GDM1 (cell line): ENCODE results near the gene ARHGAP15.

ENCODE experiments used
- DNase-seq: peaks from one replicate; lab custom pipeline; 2025; lab: John Stamatoyannopoulos, UW

The ARHGAP15 gene

GRCh38 chr2:143768991-143769390, 639.8 kb downstream of the ARHGAP15 start:
- DNase-seq: no peak

GRCh38 chr2:143771939-143772338, 642.7 kb downstream of the ARHGAP15 start:
- no peak for DNase-seq

- DNase-seq: no peak
Measured at GRCh38 chr2:143776526-143777297, 647.5 kb downstream of the ARHGAP15 start.

- DNase-seq: no peak
Measured at GRCh38 chr2:143779021-143779420, 649.8 kb downstream of the ARHGAP15 start.

- DNase-seq: no peak
Measured at GRCh38 chr2:143786026-143786765, 657.0 kb downstream of the ARHGAP15 start.

- DNase-seq: no peak
Measured at GRCh38 chr2:143787674-143788073, 658.5 kb downstream of the ARHGAP15 start.

- no peak for DNase-seq
Measured at GRCh38 chr2:143792602-143793001, 663.4 kb downstream of the ARHGAP15 start.

GRCh38 chr2:143793381-143793780, 664.2 kb downstream of the ARHGAP15 start:
- DNase-seq: no peak

GRCh38 chr2:143796051-143796450, 666.8 kb downstream of the ARHGAP15 start:
- DNase-seq: no peak

- DNase-seq: no peak
Measured at GRCh38 chr2:143801561-143801960, 672.3 kb downstream of the ARHGAP15 start.

GRCh38 chr2:143802242-143802641, 673.0 kb downstream of the ARHGAP15 start:
- DNase-seq: no peak

- no peak for DNase-seq
Measured at GRCh38 chr2:143802871-143803650, 673.8 kb downstream of the ARHGAP15 start.

GRCh38 chr2:143803936-143804335, 674.7 kb downstream of the ARHGAP15 start:
- DNase-seq: no peak

- no peak for DNase-seq
Measured at GRCh38 chr2:143805666-143806065, 676.4 kb downstream of the ARHGAP15 start.

GRCh38 chr2:143807192-143807591, 678.0 kb downstream of the ARHGAP15 start:
- DNase-seq: no peak

GRCh38 chr2:143807671-143808070, 678.5 kb downstream of the ARHGAP15 start:
- no peak for DNase-seq

- no peak for DNase-seq
Measured at GRCh38 chr2:143808166-143808565, 678.9 kb downstream of the ARHGAP15 start.

GRCh38 chr2:143815082-143815481, 685.9 kb downstream of the ARHGAP15 start:
- no peak for DNase-seq

- no peak for DNase-seq
Measured at GRCh38 chr2:143816916-143817315, 687.7 kb downstream of the ARHGAP15 start.
